Pons (tissue), 1 donor: ENCODE data around the gene TMEM131.
"Not testable (repeated sequence)": the region's sequence is repeated elsewhere in the genome, so short reads cannot be mapped to it uniquely, and the experiment has no call there.

Experiments used
- DNase-seq: peaks from one replicate; pipeline ENCODE4 v3.0.0-alpha.2; 2016; ENCODE audit warnings: low spot score

The TMEM131 gene

GRCh38 chr2:97858442-97858841, 137.3 kb downstream of the TMEM131 start:
- no peak for DNase-seq

- no peak for DNase-seq
Measured at GRCh38 chr2:97857553-97857952, 138.2 kb downstream of the TMEM131 start.

- DNase-seq = not testable (repeated sequence)
Measured at GRCh38 chr2:97853057-97853456, 142.7 kb downstream of the TMEM131 start.

- no peak for DNase-seq
Measured at GRCh38 chr2:97851172-97851571, 144.6 kb downstream of the TMEM131 start.

- DNase-seq = no peak
Measured at GRCh38 chr2:97849881-97850528, 145.7 kb downstream of the TMEM131 start.

GRCh38 chr2:97848306-97848705, 147.4 kb downstream of the TMEM131 start:
- no peak for DNase-seq

GRCh38 chr2:97846716-97847115, 149.0 kb downstream of the TMEM131 start:
- DNase-seq = not testable (repeated sequence)

- DNase-seq = no peak
Measured at GRCh38 chr2:97845818-97846217, 149.9 kb downstream of the TMEM131 start.

GRCh38 chr2:97845133-97845532, 150.6 kb downstream of the TMEM131 start:
- no peak for DNase-seq

GRCh38 chr2:97844311-97844859, 151.4 kb downstream of the TMEM131 start:
- no peak for DNase-seq

GRCh38 chr2:97840198-97840597, 155.6 kb downstream of the TMEM131 start:
- DNase-seq = no peak

GRCh38 chr2:97834610-97835009, 161.1 kb downstream of the TMEM131 start:
- DNase-seq = no peak

GRCh38 chr2:97831121-97831520, 164.6 kb downstream of the TMEM131 start:
- no peak for DNase-seq

GRCh38 chr2:97829255-97829654, 166.5 kb downstream of the TMEM131 start:
- DNase-seq = not testable (repeated sequence)

- DNase-seq = not testable (repeated sequence)
Measured at GRCh38 chr2:97827013-97827412, 168.7 kb downstream of the TMEM131 start.

- DNase-seq = not testable (repeated sequence)
Measured at GRCh38 chr2:97826266-97826847, 169.4 kb downstream of the TMEM131 start.

GRCh38 chr2:97824011-97824410, 171.7 kb downstream of the TMEM131 start:
- DNase-seq = not testable (repeated sequence)

- DNase-seq = not testable (repeated sequence)
Measured at GRCh38 chr2:97821862-97822261, 173.9 kb downstream of the TMEM131 start.

- no peak for DNase-seq
Measured at GRCh38 chr2:97819754-97820153, 176.0 kb downstream of the TMEM131 start.

GRCh38 chr2:97816411-97816810, 179.3 kb downstream of the TMEM131 start:
- no peak for DNase-seq

- no peak for DNase-seq
Measured at GRCh38 chr2:97812931-97813330, 182.8 kb downstream of the TMEM131 start.

GRCh38 chr2:97808816-97809215, 186.9 kb downstream of the TMEM131 start:
- peak; percentile 4 for DNase-seq
